Stimulated activated CD8-positive, alpha-beta memory T cell treated with anti-CD3 and anti-CD28 coated beads, Interleukin-4, amount 100 ng/mL, for 24 hours (primary cell): ENCODE data around the gene TOPBP1.
"Not testable (repeated sequence)": the region's sequence is repeated elsewhere in the genome, so short reads cannot be mapped to it uniquely, and the experiment has no call there.

Source experiments
- DNase-seq: peaks from one replicate; pipeline ENCODE4 v3.0.0-alpha.2; 2020; ENCODE audit warnings: low read depth

The TOPBP1 gene

GRCh38 chr3:133572158-133573053 lies 89.3 kb downstream of the TOPBP1 start:
- no peak for DNase-seq

DNA sequence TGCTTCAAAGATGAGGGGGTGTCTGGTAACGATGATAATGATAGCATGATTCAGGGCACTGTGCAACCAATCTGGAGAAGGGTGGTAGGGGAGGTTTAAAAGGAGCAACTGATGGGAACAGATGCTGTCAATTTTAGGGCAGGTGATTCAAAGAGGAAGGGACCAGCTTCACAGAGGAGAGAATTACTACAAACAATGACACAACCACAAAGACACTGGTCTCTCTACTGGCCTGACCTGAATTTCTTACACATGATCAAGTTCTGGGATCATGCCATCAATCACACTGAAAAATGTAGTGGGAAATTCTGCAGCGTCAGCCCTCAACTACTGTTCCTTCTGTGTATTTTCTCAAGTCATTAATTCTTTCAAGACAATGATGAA lies 90.8 kb downstream of the TOPBP1 start:
- DNase-seq, result no peak

GRCh38 chr3:133570139-133570936 lies 91.4 kb downstream of the TOPBP1 start:
- DNase-seq, result no peak

GRCh38 chr3:133568294-133569014 lies 93.3 kb downstream of the TOPBP1 start:
- no peak for DNase-seq

DNA sequence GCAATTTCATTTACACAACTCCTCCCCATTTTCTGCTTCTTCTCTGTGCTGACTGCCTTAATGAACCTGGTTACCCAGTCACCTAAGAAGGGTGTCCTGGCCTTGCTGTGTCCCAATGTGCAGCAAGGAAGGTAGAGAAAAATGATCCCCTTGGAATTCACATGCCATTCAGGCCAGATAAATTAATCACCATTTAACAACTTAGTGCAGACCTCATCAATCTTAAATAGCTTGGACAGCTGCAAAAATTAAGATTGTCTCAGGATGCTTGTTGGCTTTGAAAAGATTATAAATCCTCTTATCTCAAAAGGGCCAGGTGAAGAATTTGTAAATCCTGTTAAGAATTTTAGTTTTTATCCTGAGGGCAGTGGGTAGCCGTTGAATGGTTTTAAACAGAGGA lies 97.9 kb downstream of the TOPBP1 start:
- no peak for DNase-seq

- DNase-seq, result no peak
These were observed 98.6 kb downstream of the TOPBP1 start for GRCh38 chr3:133563186-133563591.

DNA sequence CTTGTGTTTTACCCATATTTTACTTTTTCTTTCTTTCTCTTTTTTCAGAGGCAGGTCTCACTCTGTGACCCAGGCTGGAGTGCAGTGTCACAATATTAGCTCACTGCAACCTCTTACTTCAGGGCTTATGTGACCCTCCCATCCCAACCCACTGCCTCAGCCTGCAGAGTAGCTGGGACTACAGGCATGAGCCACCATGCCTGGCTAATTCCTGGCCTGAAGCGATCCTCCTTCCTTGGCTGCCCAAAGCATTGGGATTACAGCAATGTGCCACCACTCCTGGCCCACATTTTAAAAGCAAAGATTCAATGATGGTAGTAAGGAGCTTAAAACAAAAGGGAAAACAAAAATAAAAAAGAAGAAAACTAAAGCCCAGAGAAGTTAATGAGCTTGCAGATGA lies 99.4 kb downstream of the TOPBP1 start:
- no peak for DNase-seq

DNA sequence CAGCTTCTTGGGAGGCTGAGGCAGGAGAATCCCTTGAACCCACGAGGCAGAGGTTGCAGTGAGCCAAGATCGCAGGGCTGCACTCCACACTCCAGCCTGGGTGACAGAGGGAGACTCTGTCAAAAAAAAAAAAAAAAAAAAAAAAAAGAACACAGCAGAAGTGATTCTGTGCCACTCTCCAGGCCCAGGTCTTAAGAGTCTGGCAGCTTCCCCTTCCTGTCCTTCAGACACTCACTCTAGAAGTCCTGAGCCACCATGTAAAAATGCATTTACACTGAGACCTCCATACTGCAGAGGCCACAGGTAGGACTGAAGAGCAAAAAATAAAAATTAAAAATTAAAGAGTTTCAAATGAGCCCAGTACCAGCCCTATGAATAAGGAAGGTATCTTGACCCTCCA lies 100.1 kb downstream of the TOPBP1 start:
- DNase-seq, result no peak

DNA sequence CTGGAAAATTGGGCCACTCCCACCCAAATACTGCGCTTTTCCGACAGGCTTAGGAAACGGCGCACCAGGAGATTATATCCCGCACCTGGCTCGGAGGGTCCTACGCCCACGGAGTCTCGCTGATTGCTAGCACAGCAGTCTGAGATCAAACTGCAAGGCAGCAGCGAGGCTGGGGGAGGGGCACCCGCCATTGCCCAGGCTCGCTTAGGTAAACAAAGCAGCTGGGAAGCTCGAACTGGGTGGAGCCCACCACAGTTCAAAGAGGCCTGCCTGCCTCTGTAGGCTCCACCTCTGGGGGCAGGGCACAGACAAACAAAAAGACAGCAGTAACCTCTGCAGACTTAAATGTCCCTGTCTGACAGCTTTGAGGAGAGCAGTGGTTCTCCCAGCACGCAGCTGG lies 110.2 kb downstream of the TOPBP1 start:
- not testable (repeated sequence) for DNase-seq
